NCI-H2107 (cell line): ENCODE data around the gene GFRA3.
"Not testable (repeated sequence)": the region's sequence is repeated elsewhere in the genome, so short reads cannot be mapped to it uniquely, and the experiment has no call there.

ENCODE experiments used
- DNase-seq: peaks from one replicate; lab custom pipeline; 2025; lab: John Stamatoyannopoulos, UW

The GFRA3 gene

GRCh38 chr5:138274189-138274853 lies at the start of gene GFRA3:
GFRA3 (minus strand) TSS chr5:138274621; CDS start chr5:138274424, 197 bp downstream.
- DNase-seq, result no peak

GRCh38 chr5:138318211-138318610 lies 43.8 kb upstream of the GFRA3 start:
- not testable (repeated sequence) for DNase-seq

GRCh38 chr5:138316355-138316754 lies 41.9 kb upstream of the GFRA3 start:
- DNase-seq, result no peak

GRCh38 chr5:138315751-138316278 lies 41.4 kb upstream of the GFRA3 start:
- no peak for DNase-seq

- peak; percentile 43 for DNase-seq
Observed at GRCh38 chr5:138305797-138306196, 31.4 kb upstream of the GFRA3 start.

GRCh38 chr5:138303372-138303771 lies 29.0 kb upstream of the GFRA3 start:
- no peak for DNase-seq

- no peak for DNase-seq
Observed at GRCh38 chr5:138289296-138289695, 14.9 kb upstream of the GFRA3 start.

GRCh38 chr5:138287246-138287645 lies 12.8 kb upstream of the GFRA3 start:
- no peak for DNase-seq

GRCh38 chr5:138282920-138283742 lies 8.7 kb upstream of the GFRA3 start:
- no peak for DNase-seq

- no peak for DNase-seq
Observed at GRCh38 chr5:138280915-138281314, 6.5 kb upstream of the GFRA3 start.

GRCh38 chr5:138276402-138277054 lies 2.1 kb upstream of the GFRA3 start:
- no peak for DNase-seq

GRCh38 chr5:138275895-138276294 lies 1.5 kb upstream of the GFRA3 start:
- DNase-seq, result no peak

- no peak for DNase-seq
Observed at GRCh38 chr5:138275379-138275782, 960 bp upstream of the GFRA3 start.

GRCh38 chr5:138273834-138274188 lies 610 bp downstream of the GFRA3 start:
- no peak for DNase-seq

GRCh38 chr5:138272681-138273080 lies 1.7 kb downstream of the GFRA3 start:
- no peak for DNase-seq

GRCh38 chr5:138271281-138271680 lies 3.1 kb downstream of the GFRA3 start:
- no peak for DNase-seq

- DNase-seq, result no peak
Observed at GRCh38 chr5:138264183-138264582, 10.2 kb downstream of the GFRA3 start.

GRCh38 chr5:138263581-138263980 lies 10.8 kb downstream of the GFRA3 start:
- no peak for DNase-seq

GRCh38 chr5:138258704-138259292 lies 15.6 kb downstream of the GFRA3 start:
- DNase-seq, result no peak

GRCh38 chr5:138257583-138257982 lies 16.8 kb downstream of the GFRA3 start:
- no peak for DNase-seq

- no peak for DNase-seq
Observed at GRCh38 chr5:138252944-138253343, 21.5 kb downstream of the GFRA3 start.

- not testable (repeated sequence) for DNase-seq
Observed at GRCh38 chr5:138247800-138248199, 26.6 kb downstream of the GFRA3 start.
